Measurements from ENCODE around the gene LRAT.

- no peak for TF ChIP-seq CTCF (conservative IDR thresholded peaks at IDR 0.05; ENCODE audit: low read length)
- no peak for TF ChIP-seq EZH2phosphoT487 (IDR thresholded peaks at IDR 0.05; ENCODE audit: borderline replicate concordance)
These were observed 21.5 kb upstream of the LRAT start for GRCh38 chr4:154722262-154722661.
